Umbilical cord (tissue), 2 donors: ENCODE results near the gene LPCAT1. TPM values are rescaled to one million over a fixed set of nuclear protein-coding genes. Genes with fewer than 3 reads are reported as not detected.
"Not testable (repeated sequence)": the region's sequence is repeated elsewhere in the genome, so short reads cannot be mapped to it uniquely, and the experiment has no call there.

ENCODE experiments used
- DNase-seq: peaks from one replicate; pipeline ENCODE4 v3.0.0-alpha.2; 2015; ENCODE audit warnings: low spot score
- total RNA-seq: library from RNA; depleted of rRNA; stranded (reverse); fragments of >200 nt; gene quantifications from one replicate; pipeline ENCODE4 v1.2.3, GENCODE V29; 2014; ENCODE audit warnings: low replicate concordance; ENCODE audit not compliant: insufficient read depth

Gene LPCAT1
- total RNA-seq, 1 donor from 2014 or later = 46.0 TPM

DNA sequence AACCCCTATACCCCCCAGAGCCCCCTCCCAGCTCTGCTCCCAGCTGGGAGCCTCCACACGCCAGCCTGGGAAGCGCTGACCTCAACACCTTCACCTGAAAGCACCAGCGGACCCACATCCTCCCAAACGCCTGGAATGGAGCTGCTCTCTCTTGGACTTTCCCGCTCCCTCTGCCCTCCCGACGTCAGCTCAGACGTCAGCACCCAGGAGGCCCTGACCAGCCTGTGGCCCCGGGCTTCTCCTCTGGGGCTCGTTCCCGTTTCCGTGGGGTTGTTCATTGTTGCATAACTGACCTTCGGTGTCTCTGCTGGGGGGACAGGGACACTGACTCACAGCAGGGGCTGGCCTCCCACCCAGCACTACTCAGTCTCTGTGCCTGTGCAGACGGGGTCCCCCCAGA, 43.5 kb downstream of the LPCAT1 start:
- DNase-seq = peak; percentile 16

DNA sequence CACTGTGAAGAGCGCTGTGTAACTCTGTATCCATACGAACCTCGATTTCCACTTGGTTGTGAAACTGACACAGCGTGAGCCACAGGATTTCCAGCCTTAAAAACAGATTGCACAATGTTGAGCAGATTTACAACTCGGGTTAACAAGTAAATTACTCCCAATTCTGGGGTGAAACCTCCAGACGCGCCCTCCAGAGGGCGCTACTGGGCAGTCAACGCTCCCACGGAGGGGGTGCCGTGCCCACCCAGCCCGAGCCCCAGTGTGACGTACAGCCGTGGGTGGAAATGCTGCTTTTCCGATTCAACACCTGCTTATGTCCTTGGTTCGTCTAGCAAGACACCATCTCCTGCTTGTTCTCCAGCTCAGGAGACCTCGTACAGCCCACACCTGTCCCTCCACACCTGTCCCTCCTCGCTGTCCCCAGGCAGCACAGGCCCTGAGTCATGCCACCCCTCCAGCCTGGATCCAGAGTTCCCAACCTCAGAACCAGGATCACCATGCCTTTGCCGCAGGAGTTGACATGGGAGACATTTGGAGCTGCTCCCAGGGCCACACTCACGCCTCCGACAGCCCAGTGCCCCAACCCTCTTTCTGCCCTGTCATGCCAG, 44.1 kb downstream of the LPCAT1 start:
- peak; percentile 31 for DNase-seq

GRCh38 chr5:1479066-1479465, 44.7 kb downstream of the LPCAT1 start:
- DNase-seq = no peak

GRCh38 chr5:1478271-1479035, 45.3 kb downstream of the LPCAT1 start:
- no peak for DNase-seq

DNA sequence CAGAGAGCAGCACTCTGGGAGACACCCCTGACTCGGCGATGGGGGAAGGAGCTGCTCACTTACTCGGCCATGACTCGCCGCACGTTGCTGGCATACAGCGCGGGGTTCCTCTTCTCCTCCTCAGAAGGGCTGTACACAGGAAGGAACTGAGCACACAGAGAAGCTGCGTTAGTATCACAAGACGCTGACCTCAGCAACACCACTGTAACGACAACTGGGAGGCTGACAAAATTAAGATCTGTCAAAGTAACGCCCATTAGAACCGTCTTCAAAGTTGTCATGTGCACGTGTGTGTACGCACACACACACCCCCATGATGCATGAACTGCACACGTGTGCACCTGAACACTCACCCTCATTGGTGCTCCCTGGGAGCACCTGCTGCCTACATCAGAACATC, 46.4 kb downstream of the LPCAT1 start:
- peak; percentile 44 for DNase-seq

GRCh38 chr5:1476967-1477310, 46.8 kb downstream of the LPCAT1 start:
- no peak for DNase-seq

GRCh38 chr5:1476181-1476966, 47.4 kb downstream of the LPCAT1 start:
- DNase-seq = no peak

DNA sequence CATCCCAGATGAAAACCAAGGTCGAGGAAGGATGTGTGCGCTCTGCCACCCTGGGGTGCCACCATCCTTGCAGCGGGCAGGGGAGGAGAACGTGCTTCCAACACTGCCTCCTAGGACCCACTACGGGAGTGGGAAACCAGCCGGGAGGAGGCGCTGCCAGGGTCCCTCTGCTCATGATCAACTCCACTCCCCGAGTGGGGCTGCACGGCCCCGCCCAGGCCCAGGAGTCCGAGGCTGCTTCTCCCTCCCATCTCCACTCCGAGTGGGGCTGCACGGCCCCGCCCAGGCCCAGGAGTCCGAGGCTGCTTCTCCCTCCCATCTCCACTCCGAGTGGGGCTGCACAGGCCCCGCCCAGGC, 48.2 kb downstream of the LPCAT1 start:
- DNase-seq = not testable (repeated sequence)

GRCh38 chr5:1474866-1475543, 48.8 kb downstream of the LPCAT1 start:
- no peak for DNase-seq

GRCh38 chr5:1474183-1474839, 49.4 kb downstream of the LPCAT1 start:
- no peak for DNase-seq

DNA sequence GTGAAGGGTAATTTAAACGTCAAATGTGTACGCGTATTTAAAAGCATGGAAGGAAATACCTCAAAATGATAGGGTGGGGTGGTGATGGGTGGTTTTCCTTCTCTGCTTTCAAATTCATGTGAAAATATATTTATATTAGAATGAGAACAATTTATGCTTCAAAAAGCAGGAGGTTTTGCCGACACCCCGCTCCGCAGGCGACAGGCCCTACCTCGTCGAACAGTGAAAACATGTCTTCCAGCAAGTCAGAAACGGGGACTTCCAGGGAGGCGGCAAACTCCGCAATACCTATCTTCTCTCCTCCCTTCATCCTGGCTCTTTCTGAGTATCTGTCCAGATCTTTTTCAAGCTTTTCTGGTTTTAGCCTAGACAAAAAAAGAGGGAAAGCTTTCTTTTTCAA, 50.0 kb downstream of the LPCAT1 start:
- DNase-seq = no peak

GRCh38 chr5:1472964-1473628, 50.7 kb downstream of the LPCAT1 start:
- DNase-seq = no peak

DNA sequence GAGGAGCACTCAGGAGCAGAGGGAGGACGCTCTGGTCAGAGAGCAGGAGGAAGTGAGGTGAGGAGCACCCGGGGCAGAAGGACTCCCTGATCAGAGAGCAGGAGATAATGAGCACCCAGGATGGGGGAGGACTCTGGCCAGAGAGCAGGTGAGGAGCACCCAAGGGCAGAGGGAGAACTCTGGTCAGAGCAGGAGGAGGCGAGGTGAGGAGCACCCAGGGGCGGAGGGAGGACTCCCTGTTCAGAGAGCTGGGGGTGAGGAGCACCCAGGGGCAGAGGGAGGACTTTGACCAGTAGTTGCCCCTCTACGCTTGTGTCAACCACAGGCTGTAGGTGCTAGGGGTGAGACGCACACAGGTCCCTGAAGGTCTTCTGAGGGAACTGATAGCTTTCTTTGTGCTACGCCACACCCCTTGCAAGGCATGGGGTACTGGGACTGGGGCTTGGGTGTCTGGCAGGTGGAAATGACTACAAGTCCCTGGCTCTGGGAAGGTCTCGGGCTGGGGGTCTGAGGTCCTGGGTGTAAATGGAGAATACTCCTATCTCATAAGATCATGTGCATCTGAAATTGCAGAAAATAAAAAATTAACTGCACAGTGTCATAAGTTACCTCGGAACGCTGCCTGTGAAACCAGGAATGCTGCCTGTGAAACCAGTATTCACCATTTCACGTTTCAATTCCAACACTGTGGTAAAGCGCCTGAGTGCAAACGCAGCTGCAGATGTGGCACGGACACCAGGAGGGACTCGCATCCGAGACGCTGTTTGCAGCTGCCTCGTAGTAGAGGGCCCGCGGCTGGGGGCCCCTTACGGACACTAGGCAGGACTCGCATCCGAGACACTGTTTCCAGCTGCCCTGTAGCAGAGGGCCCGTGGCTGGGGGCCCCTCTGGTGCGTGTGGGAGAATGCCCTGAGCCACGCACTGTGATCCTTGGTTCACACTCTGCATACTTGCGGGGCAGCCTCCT, 51.5 kb downstream of the LPCAT1 start:
- DNase-seq = no peak

GRCh38 chr5:1471240-1471853, 52.4 kb downstream of the LPCAT1 start:
- DNase-seq = no peak

DNA sequence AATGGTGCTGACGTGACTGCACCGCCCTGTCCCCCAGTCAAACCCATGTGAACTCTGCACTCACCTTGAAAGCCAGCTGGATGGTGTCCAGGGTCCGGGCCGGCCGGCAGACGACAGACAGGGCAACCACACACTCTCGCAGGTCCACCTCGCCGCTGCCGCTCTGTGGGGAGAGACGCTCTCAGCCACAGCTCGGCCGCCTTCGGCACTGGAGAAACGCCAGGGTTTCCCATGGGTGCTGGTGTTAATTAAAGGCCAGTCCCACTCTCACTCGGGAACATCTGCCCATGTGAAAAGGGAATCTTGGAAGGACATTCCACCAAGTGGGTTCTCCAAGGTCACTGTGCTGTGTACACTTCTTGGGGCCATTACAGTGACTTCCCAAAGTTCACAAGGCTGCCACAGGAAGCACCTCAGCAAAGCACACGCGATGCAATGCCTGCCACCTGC, 53.0 kb downstream of the LPCAT1 start:
- DNase-seq = no peak

GRCh38 chr5:1468629-1469527, 54.9 kb downstream of the LPCAT1 start:
- no peak for DNase-seq

GRCh38 chr5:1468247-1468612, 55.5 kb downstream of the LPCAT1 start:
- DNase-seq = no peak
